A549 (cell line): Measurements from ENCODE around the gene ZNF385A. TPM values are rescaled to one million over a fixed set of nuclear protein-coding genes. Genes with fewer than 3 reads are reported as not detected.

Experiments used
- ATAC-seq, 2 experiments: fragments of 200-7000 bp in 1 of 2; fragments of >200 bp in 1 of 2; cut with Nextera tagmentation in 1 of 2; cut with Tn5 transposase in 1 of 2; 3 replicates each; pipeline versions ENCODE4 v1.8.0 to v1.9.1; 2018 to 2020; ENCODE audit warnings: mild to moderate bottlenecking in 1 of 2, moderate library complexity in 1 of 2
- CTCF ChIA-PET: fragments of 300-600 bp; sonication (Branson Sonifier 250); formaldehyde crosslinking; extraction: SDS; loops from one replicate; lab custom pipeline; 2021; ENCODE audit warnings: antibody characterized with exemption, inconsistent platforms; lab: Yijun Ruan, JAX
- POLR2A ChIA-PET: fragments of 350-600 bp; formaldehyde crosslinking; extraction: SDS; loops from one replicate; lab custom pipeline; 2021; ENCODE audit warnings: antibody characterized with exemption, inconsistent platforms; lab: Yijun Ruan, JAX
- DNase-seq, 2 experiments: peaks; one replicate each; pipeline versions ENCODE4 v3.0.0 to v3.0.0-alpha.2; 2011 to 2016; ENCODE audit warnings: low read depth in 1 of 2, low spot score in 1 of 2
- FAIRE-seq: peaks from 2 replicates; lab custom pipeline; 2011; peaks lifted over from hg19 to GRCh38; lab: Jason Lieb, UNC
- H3K27ac ChIP-seq, 2 experiments: fragments of >200 bp; sonication (Bioruptor Twin); formaldehyde crosslinking; 3 replicates each; pipeline ENCODE4 v1.5.1; 2016 to 2017
- H3K4me1 ChIP-seq: fragments of >200 bp; sonication (Bioruptor Twin); formaldehyde crosslinking; 3 replicates; pipeline ENCODE4 v1.6.1; 2016
- H3K4me2 ChIP-seq: fragments of >200 bp; sonication (Bioruptor Twin); formaldehyde crosslinking; 3 replicates; pipeline ENCODE4 v1.6.1; 2016
- H3K4me3 ChIP-seq: fragments of >200 bp; sonication (Bioruptor Twin); formaldehyde crosslinking; 3 replicates; pipeline ENCODE4 v1.5.1; 2016
- H3K9me3 ChIP-seq: fragments of >200 bp; sonication (Bioruptor Twin); formaldehyde crosslinking; 3 replicates; pipeline ENCODE4 v1.6.1; 2016
- CBX8 ChIP-seq: fragments of 200-600 bp; sonication (generic); IDR thresholded peaks from 2 replicates; pipeline ENCODE4 v1.6.1; 2016
- CHD2 ChIP-seq: fragments of 150-350 bp; IDR thresholded peaks from 2 replicates; pipeline ENCODE4 v1.6.1; 2014; ENCODE audit warnings: low read length; ENCODE audit not compliant: partially characterized antibody
- EP300 ChIP-seq, 2 experiments: fragments of >200 bp; sonication (Bioruptor Twin); formaldehyde crosslinking; IDR thresholded peaks; 2 replicates in 1 of 2; 3 replicates in 1 of 2; pipeline ENCODE4 v1.6.1; 2016 to 2017
- ESRRA ChIP-seq: fragments of 150-350 bp; IDR thresholded peaks from 2 replicates; pipeline ENCODE4 v1.6.1; 2014; ENCODE audit warnings: mild to moderate bottlenecking, low read length, borderline replicate concordance
- FOSB ChIP-seq: fragments of 250-450 bp; sonication (Bioruptor Pico); IDR thresholded peaks from 2 replicates; pipeline ENCODE4 v1.5.0; 2020; ENCODE audit warnings: mild to moderate bottlenecking, moderate library complexity
- FOXS1 ChIP-seq: fragments of 250-450 bp; sonication (Bioruptor Pico); IDR thresholded peaks from 2 replicates; pipeline ENCODE4 v1.5.0; 2020; ENCODE audit warnings: mild to moderate bottlenecking, moderate library complexity
- GATA3 ChIP-seq: IDR thresholded peaks from 2 replicates; pipeline ENCODE4 v1.6.1; 2012; ENCODE audit warnings: borderline replicate concordance
- HDAC2 ChIP-seq: fragments of 200-600 bp; sonication (generic); IDR thresholded peaks from 2 replicates; pipeline ENCODE4 v1.6.1; 2016
- HEYL ChIP-seq: fragments of 250-450 bp; sonication (Bioruptor Pico); IDR thresholded peaks from 2 replicates; pipeline ENCODE4 v1.8.0; 2021; ENCODE audit warnings: mild to moderate bottlenecking, moderate library complexity
- HOXB5 ChIP-seq: fragments of 250-450 bp; sonication (Bioruptor Pico); IDR thresholded peaks from 2 replicates; pipeline ENCODE4 v1.5.0; 2020; ENCODE audit warnings: mild to moderate bottlenecking, moderate library complexity
- JUNB ChIP-seq: fragments of >200 bp; sonication (Bioruptor Twin); formaldehyde crosslinking; IDR thresholded peaks from 2 replicates; pipeline ENCODE4 v1.6.1; 2016
- KDM1A ChIP-seq: fragments of 200-600 bp; sonication (generic); IDR thresholded peaks from 2 replicates; pipeline ENCODE4 v1.6.1; 2016; ENCODE audit warnings: low read depth, mild to moderate bottlenecking
- KDM5A ChIP-seq: fragments of 200-600 bp; sonication (generic); IDR thresholded peaks from 2 replicates; pipeline ENCODE4 v1.6.1; 2016; ENCODE audit warnings: antibody characterized with exemption, mild to moderate bottlenecking
- NFE2L2 ChIP-seq: fragments of 150-350 bp; conservative IDR thresholded peaks from 2 replicates; pipeline ENCODE4 v1.6.1; 2014; ENCODE audit warnings: low read length
- NR3C1 ChIP-seq: fragments of >200 bp; sonication (Bioruptor Twin); formaldehyde crosslinking; IDR thresholded peaks from 3 replicates; pipeline ENCODE4 v1.6.1; 2017
- RAD21 ChIP-seq, 2 experiments: fragments of >200 bp in 1 of 2; sonication (Bioruptor Twin) in 1 of 2; formaldehyde crosslinking in 1 of 2; IDR thresholded peaks in 1 of 2; conservative IDR thresholded peaks in 1 of 2; 2 replicates in 1 of 2; 3 replicates in 1 of 2; pipeline ENCODE4 v1.6.1; 2012 to 2018; ENCODE audit warnings: inconsistent platforms in 1 of 2
- RARB ChIP-seq: fragments of 250-450 bp; sonication (Bioruptor Pico); IDR thresholded peaks from 2 replicates; pipeline ENCODE4 v1.8.0; 2021; ENCODE audit warnings: mild to moderate bottlenecking, moderate library complexity
- SMC3 ChIP-seq: fragments of >200 bp; sonication (Bioruptor Twin); formaldehyde crosslinking; IDR thresholded peaks from 3 replicates; pipeline ENCODE4 v1.6.1; 2018; ENCODE audit warnings: inconsistent platforms
- ZNF302 ChIP-seq: fragments of 250-450 bp; sonication (Bioruptor Pico); IDR thresholded peaks from 2 replicates; pipeline ENCODE4 v1.9.0; 2021; ENCODE audit warnings: inconsistent platforms, mild to moderate bottlenecking, moderate library complexity
- WGBS: methylation state at CpG from one replicate; pipeline ENCODE4 v1.1.6; 2017; ENCODE audit errors: missing lambda C conversion rate; 5-methylcytosine and 5-hydroxymethylcytosine counted together
- polyA plus RNA-seq, 4 experiments: library from polyadenylated mRNA; depleted of rRNA in 3 of 4; stranded (reverse); fragments of >200 nt; fragmentation: RNase III in 1 of 4; extraction: RNeasy Plus Mini Kit Qiagen cat#74134 plus additional on column Dnase treatment in 1 of 4; gene quantifications; 2 replicates in 3 of 4; 3 replicates in 1 of 4; pipeline ENCODE4 v1.2.3, GENCODE V29; 2011 to 2017
- TF ChIP-seq, protein P1 (sequence below): fragments of 450-650 bp; IDR thresholded peaks from 2 replicates; pipeline ENCODE4 v1.6.1; 2014; ENCODE audit warnings: antibody characterized with exemption
- TF ChIP-seq, protein P2 (sequence below): fragments of 250-450 bp; sonication (Bioruptor Pico); IDR thresholded peaks from 2 replicates; pipeline ENCODE4 v1.5.0; 2020; ENCODE audit warnings: low read depth, mild to moderate bottlenecking, moderate library complexity
- TF ChIP-seq, protein P3 (sequence below): IDR thresholded peaks from 2 replicates; pipeline ENCODE4 v1.6.1; 2012
- TF ChIP-seq, protein P4 (sequence below): fragments of 250-450 bp; sonication (Bioruptor Pico); IDR thresholded peaks from 2 replicates; pipeline ENCODE4 v1.5.0; 2021; ENCODE audit warnings: mild to moderate bottlenecking, moderate library complexity, borderline replicate concordance
- TF ChIP-seq, protein P5 (sequence below): fragments of >200 bp; sonication (Bioruptor Twin); formaldehyde crosslinking; IDR thresholded peaks from 3 replicates; pipeline ENCODE4 v1.5.1; 2016
- TF ChIP-seq, protein P6 (sequence below): fragments of >200 bp; sonication (Bioruptor Twin); formaldehyde crosslinking; IDR thresholded peaks from 3 replicates; pipeline ENCODE4 v1.6.1; 2016
- TF ChIP-seq, protein P7 (sequence below): fragments of 150-350 bp; IDR thresholded peaks from 2 replicates; pipeline ENCODE4 v1.6.1; 2014; ENCODE audit warnings: low read depth, mild to moderate bottlenecking, low read length

Gene ZNF385A
- polyA plus RNA-seq, 2 of the 4 experiments (the other 2 are of a cell fraction) = 1.8 to 14.9 TPM

DNA sequence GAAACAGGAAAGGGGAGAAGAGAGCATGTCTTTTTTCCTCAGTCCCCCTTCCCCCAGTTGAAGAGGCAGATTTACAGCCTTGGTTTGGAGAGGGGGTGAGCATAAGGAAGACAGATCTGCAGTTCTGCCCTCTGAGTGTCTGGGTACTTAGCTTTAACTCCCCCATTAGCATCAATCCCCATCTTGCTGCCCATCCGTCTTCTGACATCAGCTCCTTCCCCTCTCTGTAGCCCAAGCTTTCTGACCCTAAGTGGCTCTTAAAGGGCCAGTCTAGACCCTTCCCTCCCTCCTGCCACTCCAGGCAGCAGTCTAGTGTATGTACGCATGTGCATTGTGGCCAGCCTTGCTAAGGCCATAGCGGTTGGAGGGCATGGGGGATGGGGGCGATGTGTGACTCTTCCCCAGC is 27.6 kb downstream of the ZNF385A start (continued):
- TF ChIP-seq, protein P1, sequence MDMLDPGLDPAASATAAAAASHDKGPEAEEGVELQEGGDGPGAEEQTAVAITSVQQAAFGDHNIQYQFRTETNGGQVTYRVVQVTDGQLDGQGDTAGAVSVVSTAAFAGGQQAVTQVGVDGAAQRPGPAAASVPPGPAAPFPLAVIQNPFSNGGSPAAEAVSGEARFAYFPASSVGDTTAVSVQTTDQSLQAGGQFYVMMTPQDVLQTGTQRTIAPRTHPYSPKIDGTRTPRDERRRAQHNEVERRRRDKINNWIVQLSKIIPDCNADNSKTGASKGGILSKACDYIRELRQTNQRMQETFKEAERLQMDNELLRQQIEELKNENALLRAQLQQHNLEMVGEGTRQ = no peak
- TF ChIP-seq NFE2L2 = no peak
- no peak for TF ChIP-seq FOXS1 (CRISPR knock-in tag)

DNA sequence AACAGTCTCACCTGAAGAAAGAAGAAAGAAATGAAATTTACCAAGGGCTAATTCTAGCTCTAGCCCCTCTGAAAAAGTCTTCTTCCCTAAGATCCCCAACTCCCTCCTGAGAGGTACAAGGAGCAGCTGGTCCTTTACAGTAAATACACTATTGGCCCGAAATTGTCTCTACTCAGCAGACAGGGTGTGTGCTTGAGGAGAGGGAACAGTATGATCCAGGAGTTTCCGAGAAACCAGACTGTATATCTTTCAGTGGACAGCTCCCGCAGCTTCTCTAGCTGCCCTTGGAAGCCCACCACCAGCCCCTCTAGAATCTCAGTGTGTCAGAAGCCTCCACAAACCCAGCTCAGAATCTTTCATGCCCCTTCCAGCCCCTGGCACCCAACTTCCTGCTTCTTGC is 28.3 kb downstream of the ZNF385A start:
- 90% methylated on average over 3 of the region's 3 CpGs for WGBS
- no peak for FAIRE-seq
- H3K4me3 ChIP-seq = no peak overlapping the region
- H3K9me3 ChIP-seq = no peaks in the 10 kb centered on the region
- ChIA-PET CTCF (interaction anchor here (1.2 to 9.2 kb wide), 9 partner anchors 13 to 149 kb away, joined by 3 to 125 read pairs (median 26); partner anchors contain the start of gene COPZ1), POLR2A (no interaction called here)
- no peak for ATAC-seq
- DNase-seq = no peak
- no peak overlapping the region for H3K4me2 ChIP-seq
- peaks cover 40% of the 10 kb centered on the region for H3K4me1 ChIP-seq
- TF ChIP-seq KDM1A (no peak), CHD2 (no peak), KDM5A (no peak), SMC3 (no peak), RAD21 (conservative IDR thresholded peaks at IDR 0.05 in 1 of 2, IDR thresholded peaks at IDR 0.05 in 1 of 2) (no peak), NR3C1 (no peak), HEYL (CRISPR knock-in tag) (no peak), FOSB (no peak), JUNB (no peak), GATA3 (no peak)
- TF ChIP-seq, protein P2, sequence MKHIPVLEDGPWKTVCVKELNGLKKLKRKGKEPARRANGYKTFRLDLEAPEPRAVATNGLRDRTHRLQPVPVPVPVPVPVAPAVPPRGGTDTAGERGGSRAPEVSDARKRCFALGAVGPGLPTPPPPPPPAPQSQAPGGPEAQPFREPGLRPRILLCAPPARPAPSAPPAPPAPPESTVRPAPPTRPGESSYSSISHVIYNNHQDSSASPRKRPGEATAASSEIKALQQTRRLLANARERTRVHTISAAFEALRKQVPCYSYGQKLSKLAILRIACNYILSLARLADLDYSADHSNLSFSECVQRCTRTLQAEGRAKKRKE (CRISPR knock-in tag) = no peak
- TF ChIP-seq, protein P3, sequence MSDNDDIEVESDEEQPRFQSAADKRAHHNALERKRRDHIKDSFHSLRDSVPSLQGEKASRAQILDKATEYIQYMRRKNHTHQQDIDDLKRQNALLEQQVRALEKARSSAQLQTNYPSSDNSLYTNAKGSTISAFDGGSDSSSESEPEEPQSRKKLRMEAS = no peak
- no peak overlapping the region for H3K27ac ChIP-seq

DNA sequence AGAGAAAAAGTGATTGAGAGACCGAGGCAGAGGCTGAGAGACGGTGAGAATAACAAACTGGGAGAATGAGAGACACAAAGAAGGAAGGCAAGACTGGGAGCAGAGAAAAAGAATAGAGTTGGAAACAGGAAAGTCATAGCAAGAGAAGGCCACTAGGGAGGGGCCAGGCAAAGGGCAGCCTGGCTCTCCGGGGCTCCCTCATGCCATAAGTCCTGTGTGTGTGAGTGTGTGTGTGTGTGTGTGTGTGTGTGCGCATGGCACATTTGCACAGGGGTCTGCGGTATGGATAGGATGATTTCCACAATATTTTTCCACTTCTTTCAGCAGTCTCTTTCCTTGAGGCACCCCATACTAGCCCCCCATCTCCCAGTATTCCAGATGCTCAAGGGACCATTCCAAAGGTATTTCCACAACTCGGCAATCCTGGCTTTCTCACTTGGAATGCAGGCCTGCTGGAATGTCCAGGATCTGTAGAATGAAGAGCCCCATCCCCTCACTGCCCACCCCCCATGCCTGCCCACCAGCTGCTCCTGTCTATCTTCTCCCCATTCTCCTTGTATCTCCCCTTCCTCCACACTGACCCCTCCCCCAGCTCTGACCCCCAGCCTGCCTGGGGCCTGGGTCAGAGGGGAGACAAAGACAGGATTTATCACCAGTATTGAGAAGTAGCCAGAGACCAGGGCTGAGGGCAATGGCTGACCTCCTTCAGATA is 29.3 kb downstream of the ZNF385A start:
- no peak for FAIRE-seq
- Histone ChIP-seq H3K9me3 (no peaks in the 10 kb centered on the region), H3K4me2 (no peak overlapping the region), H3K27ac (peak overlapping the region in 1 of 2 experiments; percentile 4; a peak in 1 of 6 replicates), H3K4me3 (no peak overlapping the region), H3K4me1 (peaks cover 32% of the 10 kb centered on the region)
- ATAC-seq = no peak
- ChIA-PET CTCF (interaction anchor here (0.8 to 9.2 kb wide), 7 partner anchors 13 to 140 kb away, joined by 3 to 125 read pairs (median 26); no protein-coding TSS in a partner anchor), POLR2A (no interaction called here)
- 81% methylated on average over 6 of the region's 6 CpGs for WGBS
- no peak for DNase-seq
- TF ChIP-seq HEYL (CRISPR knock-in tag) (no peak), HDAC2 (no peak), KDM5A (no peak), CBX8 (no peak), HOXB5 (CRISPR knock-in tag) (no peak), ESRRA (no peak), EP300 (IDR thresholded peaks at IDR 0.05) (no peak), SMC3 (no peak), KDM1A (no peak), RARB (CRISPR knock-in tag) (no peak), ZNF302 (CRISPR knock-in tag) (no peak)
- TF ChIP-seq, protein P4, sequence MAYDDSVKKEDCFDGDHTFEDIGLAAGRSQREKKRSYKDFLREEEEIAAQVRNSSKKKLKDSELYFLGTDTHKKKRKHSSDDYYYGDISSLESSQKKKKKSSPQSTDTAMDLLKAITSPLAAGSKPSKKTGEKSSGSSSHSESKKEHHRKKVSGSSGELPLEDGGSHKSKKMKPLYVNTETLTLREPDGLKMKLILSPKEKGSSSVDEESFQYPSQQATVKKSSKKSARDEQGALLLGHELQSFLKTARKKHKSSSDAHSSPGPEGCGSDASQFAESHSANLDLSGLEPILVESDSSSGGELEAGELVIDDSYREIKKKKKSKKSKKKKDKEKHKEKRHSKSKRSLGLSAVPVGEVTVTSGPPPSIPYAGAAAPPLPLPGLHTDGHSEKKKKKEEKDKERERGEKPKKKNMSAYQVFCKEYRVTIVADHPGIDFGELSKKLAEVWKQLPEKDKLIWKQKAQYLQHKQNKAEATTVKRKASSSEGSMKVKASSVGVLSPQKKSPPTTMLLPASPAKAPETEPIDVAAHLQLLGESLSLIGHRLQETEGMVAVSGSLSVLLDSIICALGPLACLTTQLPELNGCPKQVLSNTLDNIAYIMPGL = no peak
- TF ChIP-seq, protein P5, sequence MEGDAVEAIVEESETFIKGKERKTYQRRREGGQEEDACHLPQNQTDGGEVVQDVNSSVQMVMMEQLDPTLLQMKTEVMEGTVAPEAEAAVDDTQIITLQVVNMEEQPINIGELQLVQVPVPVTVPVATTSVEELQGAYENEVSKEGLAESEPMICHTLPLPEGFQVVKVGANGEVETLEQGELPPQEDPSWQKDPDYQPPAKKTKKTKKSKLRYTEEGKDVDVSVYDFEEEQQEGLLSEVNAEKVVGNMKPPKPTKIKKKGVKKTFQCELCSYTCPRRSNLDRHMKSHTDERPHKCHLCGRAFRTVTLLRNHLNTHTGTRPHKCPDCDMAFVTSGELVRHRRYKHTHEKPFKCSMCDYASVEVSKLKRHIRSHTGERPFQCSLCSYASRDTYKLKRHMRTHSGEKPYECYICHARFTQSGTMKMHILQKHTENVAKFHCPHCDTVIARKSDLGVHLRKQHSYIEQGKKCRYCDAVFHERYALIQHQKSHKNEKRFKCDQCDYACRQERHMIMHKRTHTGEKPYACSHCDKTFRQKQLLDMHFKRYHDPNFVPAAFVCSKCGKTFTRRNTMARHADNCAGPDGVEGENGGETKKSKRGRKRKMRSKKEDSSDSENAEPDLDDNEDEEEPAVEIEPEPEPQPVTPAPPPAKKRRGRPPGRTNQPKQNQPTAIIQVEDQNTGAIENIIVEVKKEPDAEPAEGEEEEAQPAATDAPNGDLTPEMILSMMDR = no peak
- TF ChIP-seq, protein P3 = no peak
- TF ChIP-seq, protein P6, sequence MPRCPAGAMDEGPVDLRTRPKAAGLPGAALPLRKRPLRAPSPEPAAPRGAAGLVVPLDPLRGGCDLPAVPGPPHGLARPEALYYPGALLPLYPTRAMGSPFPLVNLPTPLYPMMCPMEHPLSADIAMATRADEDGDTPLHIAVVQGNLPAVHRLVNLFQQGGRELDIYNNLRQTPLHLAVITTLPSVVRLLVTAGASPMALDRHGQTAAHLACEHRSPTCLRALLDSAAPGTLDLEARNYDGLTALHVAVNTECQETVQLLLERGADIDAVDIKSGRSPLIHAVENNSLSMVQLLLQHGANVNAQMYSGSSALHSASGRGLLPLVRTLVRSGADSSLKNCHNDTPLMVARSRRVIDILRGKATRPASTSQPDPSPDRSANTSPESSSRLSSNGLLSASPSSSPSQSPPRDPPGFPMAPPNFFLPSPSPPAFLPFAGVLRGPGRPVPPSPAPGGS = no peak
- TF ChIP-seq, protein P7, sequence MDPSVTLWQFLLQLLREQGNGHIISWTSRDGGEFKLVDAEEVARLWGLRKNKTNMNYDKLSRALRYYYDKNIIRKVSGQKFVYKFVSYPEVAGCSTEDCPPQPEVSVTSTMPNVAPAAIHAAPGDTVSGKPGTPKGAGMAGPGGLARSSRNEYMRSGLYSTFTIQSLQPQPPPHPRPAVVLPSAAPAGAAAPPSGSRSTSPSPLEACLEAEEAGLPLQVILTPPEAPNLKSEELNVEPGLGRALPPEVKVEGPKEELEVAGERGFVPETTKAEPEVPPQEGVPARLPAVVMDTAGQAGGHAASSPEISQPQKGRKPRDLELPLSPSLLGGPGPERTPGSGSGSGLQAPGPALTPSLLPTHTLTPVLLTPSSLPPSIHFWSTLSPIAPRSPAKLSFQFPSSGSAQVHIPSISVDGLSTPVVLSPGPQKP = no peak
